GM21717 (cell line): ENCODE results near the gene CFL1.
A peak's percentile ranks its signal among the peaks of the same experiment; 100 is the strongest.

Experiments used
- ATAC-seq: cut with Tn5 transposase; IDR thresholded peaks from one replicate; pipeline ENCODE4 v1.9.1; 2021; ENCODE audit warnings: mild to moderate bottlenecking, moderate library complexity; ENCODE audit not compliant: unreplicated experiment

Gene CFL1

GRCh38 chr11:65888163-65888814, 30.3 kb upstream of the CFL1 start, which contains the start of gene FIBP:
Gene FIBP (minus strand): TSS chr11:65888471. CDS start chr11:65888418, 53 bp downstream.
- ATAC-seq: peak; percentile 39

DNA sequence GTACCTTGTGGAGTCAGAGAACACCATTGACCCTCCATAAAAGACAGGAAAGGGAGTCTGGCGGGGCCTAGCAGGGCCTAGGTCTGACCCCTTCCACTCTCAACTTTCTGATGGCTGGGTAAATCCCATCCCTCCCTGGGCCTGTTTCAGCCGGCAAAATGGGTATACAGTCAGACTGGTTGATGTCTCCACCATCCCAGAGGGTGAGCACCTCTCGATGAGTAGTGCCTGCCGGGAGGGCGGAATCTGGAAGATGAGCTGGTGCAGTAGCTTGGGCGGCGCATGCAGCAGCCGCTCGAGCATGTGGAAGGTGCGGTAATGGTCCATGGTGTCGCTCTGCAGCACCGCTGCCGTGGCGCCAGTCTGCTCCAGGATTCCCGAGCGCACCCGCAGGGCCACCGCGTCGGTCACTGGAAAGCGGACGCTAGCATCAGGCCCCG, 29.8 kb upstream of the CFL1 start:
- no peak for ATAC-seq

DNA sequence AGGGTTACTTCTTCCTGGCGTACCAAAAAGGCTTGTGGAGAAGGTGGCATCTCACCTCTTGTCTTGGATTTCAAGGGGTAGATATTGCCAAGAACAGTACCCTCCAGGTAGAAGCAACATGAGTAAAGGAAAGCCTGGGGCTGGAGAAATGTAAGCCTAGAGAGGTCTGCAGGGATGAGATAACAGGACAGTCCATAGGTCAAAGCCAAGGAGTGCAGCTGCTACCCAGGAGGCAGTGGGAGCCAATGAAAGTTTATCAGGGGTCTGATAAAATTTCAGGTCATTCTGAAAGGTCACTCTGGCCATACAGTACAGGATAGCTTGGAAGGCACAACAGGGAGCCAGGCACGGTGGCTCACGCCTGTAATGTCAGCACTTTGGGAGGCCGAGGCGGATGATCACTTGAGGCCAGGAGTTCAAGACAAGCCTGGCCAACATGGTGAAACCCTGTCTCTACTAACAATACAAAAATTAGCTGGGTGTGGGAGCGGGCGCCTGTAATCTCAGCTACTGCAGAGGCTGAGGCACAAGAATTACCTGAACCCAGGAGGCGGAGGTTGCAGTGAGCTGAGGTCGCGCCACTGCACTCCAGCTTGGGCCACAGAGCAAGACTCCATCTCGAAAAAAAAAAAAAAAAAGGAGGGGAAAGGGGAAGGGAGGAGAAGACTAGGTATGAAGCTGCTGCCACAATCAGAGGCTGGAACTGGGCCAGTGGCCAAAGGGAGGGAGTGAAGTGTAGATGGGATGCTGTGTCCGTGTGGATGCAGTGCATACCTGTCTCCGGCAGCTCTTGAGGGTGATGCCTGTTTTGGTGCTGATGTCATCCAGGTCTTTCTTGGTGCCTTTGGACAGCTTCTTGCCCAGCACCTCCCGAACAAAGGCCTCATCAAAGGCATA, 29.1 kb upstream of the CFL1 start:
- no peak for ATAC-seq

DNA sequence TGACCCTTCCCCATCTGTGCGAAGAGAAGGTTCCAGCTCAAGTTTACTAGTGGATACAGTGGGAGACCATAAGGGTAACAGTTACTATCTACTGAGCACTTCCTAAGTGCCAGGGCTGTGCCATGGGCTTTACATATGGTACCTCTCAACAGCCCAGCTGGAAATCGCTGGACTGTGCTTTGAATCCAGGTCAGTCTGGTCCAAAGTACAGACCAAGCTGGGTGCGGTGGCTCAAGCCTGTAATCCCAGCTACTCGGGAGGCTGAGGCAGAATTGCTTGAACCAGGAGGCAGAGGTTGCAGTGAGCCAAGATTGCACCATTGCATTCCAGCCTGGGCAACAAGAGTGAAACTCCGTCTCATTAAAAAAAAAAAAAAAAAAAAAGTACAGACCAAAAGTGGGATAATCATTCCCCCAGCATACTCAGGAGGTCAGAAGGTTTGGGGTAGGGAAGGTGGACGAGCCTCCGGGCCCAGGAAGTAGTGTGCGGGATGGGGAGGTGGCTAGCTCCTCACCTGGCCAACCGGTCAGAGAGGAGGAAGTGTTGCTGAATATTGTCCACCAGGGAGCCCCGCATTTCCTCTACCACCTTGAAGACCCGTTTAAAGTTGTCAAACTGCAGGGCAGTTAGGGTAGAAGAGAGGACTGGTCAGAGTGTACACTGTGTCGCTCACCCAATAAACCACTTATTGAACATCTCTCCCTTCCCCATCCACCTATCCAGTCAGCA, 28.0 kb upstream of the CFL1 start:
- ATAC-seq: no peak

- no peak for ATAC-seq
Observed at GRCh38 chr11:65885231-65885630, 27.3 kb upstream of the CFL1 start.

- no peak for ATAC-seq
Observed at GRCh38 chr11:65884716-65885092, 26.7 kb upstream of the CFL1 start.

DNA sequence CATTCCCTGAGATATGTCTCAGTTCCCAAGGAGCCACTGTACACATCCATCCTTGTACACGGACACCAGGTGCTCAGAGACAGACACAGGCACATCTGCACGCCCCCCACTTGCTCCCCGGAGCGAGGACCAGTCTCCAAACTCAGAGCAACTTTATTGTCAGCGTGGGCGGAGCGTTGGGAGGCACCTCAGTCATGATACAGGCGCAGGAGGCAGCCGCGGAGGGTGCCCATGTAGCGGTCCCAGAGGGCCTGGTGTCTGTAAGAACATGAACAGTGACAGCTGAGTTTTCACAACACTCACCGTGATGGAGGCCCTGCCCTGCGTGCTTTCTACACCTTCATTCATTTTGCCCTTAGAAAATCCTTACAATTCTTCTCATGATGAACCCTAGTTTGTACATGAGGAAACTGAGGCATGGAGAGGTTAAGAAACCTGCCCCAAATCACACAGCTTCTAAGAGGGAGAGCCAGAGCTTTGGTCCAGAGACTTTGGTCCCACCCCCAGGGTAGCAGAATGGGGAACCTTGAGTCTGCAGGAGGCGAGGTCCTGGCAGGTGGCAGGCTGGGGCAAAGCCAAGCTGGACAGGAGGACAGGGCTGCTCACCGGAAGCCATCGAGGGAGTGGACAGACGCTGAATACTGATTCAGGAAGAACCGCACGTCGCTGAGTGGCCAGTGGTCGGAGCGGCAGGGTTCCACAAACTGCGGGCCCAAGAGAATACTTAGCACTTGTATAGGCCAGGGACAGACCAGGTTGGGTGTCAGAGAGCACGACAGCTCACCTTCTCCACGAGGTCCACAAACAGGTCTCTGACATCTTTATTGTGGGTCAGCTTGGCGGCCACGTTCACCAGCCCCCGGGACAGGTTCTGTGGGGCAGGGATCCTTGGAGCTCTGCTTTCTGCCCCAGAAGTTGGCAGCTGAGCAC, 26.1 kb upstream of the CFL1 start:
- no peak for ATAC-seq

GRCh38 chr11:65883058-65883761, 25.2 kb upstream of the CFL1 start:
- no peak for ATAC-seq

GRCh38 chr11:65882120-65883057, 24.4 kb upstream of the CFL1 start:
- ATAC-seq: no peak

DNA sequence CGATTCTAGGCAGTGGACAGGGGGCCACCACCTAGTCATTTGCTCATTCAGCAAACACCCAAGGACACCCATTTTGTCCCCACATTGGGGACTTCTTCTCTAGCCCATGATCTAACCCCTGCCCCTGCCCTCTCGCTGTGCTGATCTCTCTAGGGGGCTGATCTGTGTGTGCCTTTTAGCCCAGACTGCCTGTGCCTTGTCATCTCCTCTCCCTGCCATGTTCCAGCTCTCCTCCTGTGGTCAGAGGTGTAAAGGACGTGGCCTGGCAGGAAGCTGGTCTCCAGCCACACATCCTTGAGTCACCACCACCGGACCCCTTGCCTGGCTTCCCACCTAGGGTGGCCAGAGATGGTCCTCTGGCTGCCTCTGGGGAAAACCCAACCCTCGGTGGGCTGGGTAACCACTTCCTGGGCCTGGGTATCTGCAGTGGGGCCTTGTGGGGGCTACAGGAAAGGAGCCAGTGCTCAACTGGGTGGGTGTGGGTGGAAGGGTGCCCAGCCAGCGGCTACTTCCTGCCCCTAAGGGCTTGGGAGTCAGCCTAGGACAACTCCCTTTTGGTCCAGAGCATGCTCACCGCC, 23.0 kb upstream of the CFL1 start:
- no peak for ATAC-seq

- no peak for ATAC-seq
Observed at GRCh38 chr11:65880027-65880426, 22.0 kb upstream of the CFL1 start.

DNA sequence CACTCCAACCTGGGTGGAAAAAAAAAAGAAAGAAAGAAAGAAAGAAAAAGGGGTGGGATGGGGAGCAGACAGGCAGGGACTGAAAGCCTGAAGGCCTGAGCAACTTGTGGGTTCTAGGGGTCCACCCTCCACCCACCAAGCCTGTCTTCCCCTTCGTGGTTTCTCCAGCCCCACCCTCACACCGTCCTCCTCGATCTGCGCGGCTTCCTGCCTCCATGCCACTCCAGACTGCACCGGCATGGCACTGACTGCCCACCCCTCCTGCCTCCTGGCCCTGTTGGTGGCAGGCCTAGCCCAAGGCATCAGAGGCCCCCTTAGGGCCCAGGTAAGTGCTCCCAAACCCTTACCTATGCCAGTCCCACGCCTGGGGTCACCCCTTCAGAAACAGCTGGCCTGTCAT, 21.6 kb upstream of the CFL1 start, which contains the start of gene CTSW:
CTSW (plus strand) TSS at position 221 of the 400 bp plus-strand sequence; CDS start at position 239, 18 bp downstream.
- no peak for ATAC-seq

GRCh38 chr11:65873318-65874156, 15.6 kb upstream of the CFL1 start:
- peak; percentile 65 for ATAC-seq

- no peak for ATAC-seq
Observed at GRCh38 chr11:65872586-65873317, 14.8 kb upstream of the CFL1 start, which contains the start of gene EFEMP2. Gene EFEMP2 (minus strand): TSS chr11:65872800. CDS start chr11:65872354, 446 bp downstream.

- no peak for ATAC-seq
Observed at GRCh38 chr11:65871811-65872548, 14.0 kb upstream of the CFL1 start.
